SU-DHL-6 (cell line): ENCODE measurements around the gene RHOBTB3.
"Not testable (repeated sequence)": the region's sequence is repeated elsewhere in the genome, so short reads cannot be mapped to it uniquely, and the experiment has no call there.

Experiments
- H2AFZ ChIP-seq: fragments of 200-600 bp; sonication (generic); 2 replicates; pipeline ENCODE4 v1.6.1; 2014; ENCODE audit warnings: low read depth, mild to moderate bottlenecking, moderate library complexity, mixed read lengths, antibody characterized with exemption, low read length; ENCODE audit not compliant: severe bottlenecking
- H3F3A ChIP-seq: fragments of 200-600 bp; shearing (Covaris generic); 2 replicates; pipeline ENCODE4 v1.6.0; 2016; ENCODE audit warnings: antibody characterized with exemption, mild to moderate bottlenecking; ENCODE audit not compliant: insufficient read depth
- H3K27ac ChIP-seq: fragments of 200-600 bp; sonication (generic); 2 replicates; pipeline ENCODE4 v1.5.1; 2016; ENCODE audit warnings: low read depth, mild to moderate bottlenecking, low read length, moderate library complexity, mixed read lengths
- H3K27me3 ChIP-seq: fragments of 200-600 bp; sonication (generic), shearing (Covaris generic); 2 replicates; pipeline ENCODE4 v1.6.0; 2014; ENCODE audit warnings: mild to moderate bottlenecking, low read length
- H3K36me3 ChIP-seq: fragments of 200-600 bp; sonication (generic); 2 replicates; pipeline ENCODE4 v1.6.1; 2014; ENCODE audit warnings: mild to moderate bottlenecking, low read length, mixed read lengths
- H3K4me2 ChIP-seq: fragments of 300-600, 200-600 bp; shearing (Covaris generic), sonication (generic); 2 replicates; pipeline ENCODE4 v1.6.0; 2014; ENCODE audit warnings: low read length, low read depth, mild to moderate bottlenecking; ENCODE audit not compliant: poor library complexity, severe bottlenecking
- H3K4me3 ChIP-seq: fragments of 200-600 bp; sonication (generic); 2 replicates; pipeline ENCODE4 v1.5.1; 2014; ENCODE audit warnings: antibody characterized with exemption, low read length, mild to moderate bottlenecking, mixed read lengths; ENCODE audit not compliant: insufficient read depth, poor library complexity, severe bottlenecking
- H3K79me2 ChIP-seq: fragments of 200-600 bp; sonication (generic); 2 replicates; pipeline ENCODE4 v1.6.1; 2014; ENCODE audit warnings: mild to moderate bottlenecking, low read length, moderate library complexity; ENCODE audit not compliant: insufficient read depth
- H3K9ac ChIP-seq: fragments of 200-600 bp; sonication (generic); 2 replicates; pipeline ENCODE4 v1.7.0; 2014; ENCODE audit warnings: mild to moderate bottlenecking, low read length
- H3K9me2 ChIP-seq: fragments of 200-600 bp; sonication (generic); replicated peaks from 2 replicates; pipeline ENCODE4 v1.6.1; 2014; ENCODE audit warnings: low read length; ENCODE audit not compliant: insufficient read depth
- H3K9me3 ChIP-seq: fragments of 200-600 bp; sonication (generic); 2 replicates; pipeline ENCODE4 v1.6.1; 2014; ENCODE audit warnings: low read length, mixed read lengths; ENCODE audit not compliant: insufficient read depth
- H4K20me1 ChIP-seq: fragments of 200-600 bp; sonication (generic); 2 replicates; pipeline ENCODE4 v1.6.1; 2014; ENCODE audit warnings: low read depth, mild to moderate bottlenecking, antibody characterized with exemption, low read length, moderate library complexity, mixed read lengths
- CTCF ChIP-seq: fragments of 200-600 bp; sonication (generic); IDR thresholded peaks from one replicate; pipeline ENCODE4 v1.5.1; 2017; ENCODE audit warnings: antibody characterized with exemption, mild to moderate bottlenecking, low read length, moderate library complexity; ENCODE audit not compliant: insufficient read depth, poor library complexity, severe bottlenecking
- EZH2phosphoT487 ChIP-seq: fragments of 200-600 bp; sonication (generic), shearing (Covaris generic); conservative IDR thresholded peaks from 2 replicates; pipeline ENCODE4 v1.6.1; 2018; ENCODE audit warnings: mild to moderate bottlenecking, antibody characterized with exemption, low read length, moderate library complexity, mixed read lengths

Gene RHOBTB3

DNA sequence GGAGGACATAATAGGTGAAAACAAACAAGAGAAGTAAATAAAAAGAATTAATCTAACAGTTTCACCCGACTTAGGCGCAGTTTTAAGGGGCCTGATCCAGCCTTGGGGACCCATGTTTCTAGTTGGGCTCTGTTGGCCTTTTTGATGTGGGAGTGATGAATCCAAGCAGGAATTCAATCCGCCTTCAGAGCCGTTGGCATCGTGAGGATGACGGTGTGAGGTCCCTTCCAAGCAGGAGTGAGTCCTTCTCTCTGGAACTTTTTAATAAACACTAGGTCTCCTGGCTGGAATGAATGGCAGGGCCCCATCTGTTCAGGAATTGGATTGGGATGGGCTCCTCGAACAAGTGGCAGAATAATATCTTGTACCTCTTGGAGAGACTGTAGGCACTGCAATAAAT lies 22.3 kb upstream of the RHOBTB3 start:
- H3K9ac ChIP-seq: no peak overlapping the region
- no peaks in the 10 kb centered on the region for H3F3A ChIP-seq
- H4K20me1 ChIP-seq: no peaks in the 10 kb centered on the region
- no peaks in the 10 kb centered on the region for H3K36me3 ChIP-seq
- H3K27me3 ChIP-seq: no peaks in the 10 kb centered on the region
- no peak overlapping the region for H3K4me3 ChIP-seq
- H3K4me2 ChIP-seq: no peak overlapping the region
- TF ChIP-seq EZH2phosphoT487 (no peak), CTCF (no peak)
- no peak overlapping the region for H2AFZ ChIP-seq
- no peaks in the 10 kb centered on the region for H3K9me3 ChIP-seq
- no peak overlapping the region for H3K27ac ChIP-seq
- no peaks in the 10 kb centered on the region for H3K9me2 ChIP-seq
- no peaks in the 10 kb centered on the region for H3K79me2 ChIP-seq

GRCh38 chr5:95709967-95710650 lies 21.0 kb upstream of the RHOBTB3 start:
- no peaks in the 10 kb centered on the region for H3K27me3 ChIP-seq
- H3K9me2 ChIP-seq: no peaks in the 10 kb centered on the region
- no peak overlapping the region for H2AFZ ChIP-seq
- no peak overlapping the region for H3K27ac ChIP-seq
- no peak overlapping the region for H3K4me3 ChIP-seq
- H3K4me2 ChIP-seq: no peak overlapping the region
- H3F3A ChIP-seq: no peaks in the 10 kb centered on the region
- no peaks in the 10 kb centered on the region for H4K20me1 ChIP-seq
- no peak overlapping the region for H3K9ac ChIP-seq
- H3K79me2 ChIP-seq: no peaks in the 10 kb centered on the region
- H3K9me3 ChIP-seq: no peaks in the 10 kb centered on the region
- no peak for TF ChIP-seq CTCF
- TF ChIP-seq EZH2phosphoT487: no peak
- no peaks in the 10 kb centered on the region for H3K36me3 ChIP-seq

- H3K27ac ChIP-seq, H2AFZ ChIP-seq, H3K9ac ChIP-seq, H3K79me2 ChIP-seq, H3F3A ChIP-seq, H3K27me3 ChIP-seq, H3K9me3 ChIP-seq, H3K4me2 ChIP-seq, H3K9me2 ChIP-seq, H3K4me3 ChIP-seq, H3K36me3 ChIP-seq, H4K20me1 ChIP-seq: not testable (repeated sequence)
These were observed 20.3 kb upstream of the RHOBTB3 start for GRCh38 chr5:95710651-95711500.
